WERI-Rb-1 (cell line): Measurements from ENCODE around the gene ETF1.
"Not testable (repeated sequence)": the region's sequence is repeated elsewhere in the genome, so short reads cannot be mapped to it uniquely, and the experiment has no call there.

Experiments
- DNase-seq: peaks from one replicate; pipeline ENCODE4 v3.0.0-alpha.2; 2020
- H3K27ac ChIP-seq: fragments of 250-450 bp; sonication (Bioruptor Pico); 2 replicates; pipeline ENCODE4 v1.5.1; 2020; ENCODE audit warnings: mild to moderate bottlenecking, moderate library complexity
- H3K27me3 ChIP-seq: fragments of 250-450 bp; sonication (Bioruptor Pico); 2 replicates; pipeline ENCODE4 v1.5.1; 2021; ENCODE audit warnings: mild to moderate bottlenecking, low read depth, moderate library complexity; ENCODE audit not compliant: insufficient read depth, severe bottlenecking
- H3K36me3 ChIP-seq: fragments of 250-450 bp; sonication (Bioruptor Pico); 2 replicates; pipeline ENCODE4 v1.5.1; 2020; ENCODE audit warnings: mild to moderate bottlenecking, moderate library complexity
- H3K4me3 ChIP-seq: 2 replicates; pipeline ENCODE4 v1.5.1; 2011; ENCODE audit warnings: low read depth, mild to moderate bottlenecking, control low read depth, low read length
- H3K9me3 ChIP-seq: fragments of 250-450 bp; sonication (Bioruptor Pico); 2 replicates; pipeline ENCODE4 v1.5.1; 2021; ENCODE audit warnings: mild to moderate bottlenecking, moderate library complexity; ENCODE audit not compliant: severe bottlenecking
- CTCF ChIP-seq: IDR thresholded peaks from 2 replicates; pipeline ENCODE4 v1.5.1; 2011; ENCODE audit warnings: low read depth, mild to moderate bottlenecking, control low read depth, inconsistent platforms, low read length

Gene ETF1

DNA sequence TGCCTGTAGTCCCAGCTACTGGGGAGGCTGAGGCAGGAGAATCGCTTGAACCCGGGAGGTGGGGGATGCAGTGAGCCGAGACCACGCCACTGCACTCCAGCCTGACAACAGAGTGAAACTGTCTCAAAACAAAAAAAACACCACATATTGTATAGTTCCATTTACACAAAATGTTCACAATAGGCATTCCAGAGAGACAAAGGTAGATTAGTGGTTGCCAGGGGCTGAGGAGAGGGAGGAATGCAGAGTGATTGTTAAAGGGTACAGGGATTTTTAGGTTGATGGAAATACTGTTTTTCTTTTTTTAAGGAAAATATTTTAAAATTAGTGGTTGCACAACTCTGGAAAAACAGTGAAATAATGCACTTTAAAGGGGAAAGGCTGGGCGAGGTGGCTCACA lies 19.6 kb downstream of the ETF1 start:
- TF ChIP-seq CTCF, result no peak
- Histone ChIP-seq H3K27me3 (no peaks in the 10 kb centered on the region), H3K9me3 (no peaks in the 10 kb centered on the region), H3K4me3 (no peak overlapping the region), H3K36me3 (peaks cover 36% of the 10 kb centered on the region), H3K27ac (no peak overlapping the region)
- DNase-seq, result no peak

DNA sequence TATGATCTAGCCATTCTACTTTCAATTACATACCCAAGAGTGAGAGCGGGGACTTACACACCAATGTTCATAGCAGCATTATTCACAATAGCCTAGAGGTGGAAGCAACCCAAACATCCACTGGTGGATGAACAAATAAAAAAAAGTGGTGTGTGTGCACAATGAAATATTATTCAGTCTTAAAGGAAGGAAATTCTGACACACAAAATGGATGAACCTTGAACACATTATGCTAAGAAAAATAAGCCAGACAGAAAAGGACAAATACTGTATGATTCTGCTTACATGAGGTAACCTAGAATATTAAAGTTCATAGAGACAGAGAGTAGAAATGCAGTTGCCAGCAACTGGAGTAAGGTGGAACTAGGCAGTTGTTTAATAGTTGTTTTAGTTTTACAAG lies 22.1 kb downstream of the ETF1 start:
- no peak for TF ChIP-seq CTCF
- H3K36me3 ChIP-seq, result peaks cover 57% of the 10 kb centered on the region
- DNase-seq, result no peak

DNA sequence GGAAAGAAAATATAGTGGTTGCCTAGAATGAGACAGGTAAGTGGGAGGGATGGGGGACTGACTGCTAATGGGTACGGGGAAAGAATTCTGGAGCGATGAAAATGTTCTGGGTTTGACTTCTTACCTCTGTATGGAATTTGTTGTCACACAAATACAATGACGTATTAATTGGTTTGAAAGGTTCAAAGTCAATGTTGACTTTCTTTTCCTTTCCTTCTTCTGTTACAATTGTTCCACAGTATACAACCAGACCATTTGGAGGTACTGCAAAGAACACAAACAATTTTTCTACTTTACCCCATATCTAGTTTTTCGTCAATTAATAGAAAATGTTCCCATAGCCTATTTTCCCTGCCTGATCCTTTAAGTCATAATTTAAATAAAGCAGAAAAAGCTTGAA lies 25.6 kb downstream of the ETF1 start:
- peaks cover 76% of the 10 kb centered on the region for H3K36me3 ChIP-seq

More for the DNA sequence above, 22.1 kb downstream of the ETF1 start:
- no peaks in the 10 kb centered on the region for H3K9me3 ChIP-seq
- no peak overlapping the region for H3K27ac ChIP-seq
- H3K27me3 ChIP-seq, result no peaks in the 10 kb centered on the region
- H3K4me3 ChIP-seq, result no peak overlapping the region

DNA sequence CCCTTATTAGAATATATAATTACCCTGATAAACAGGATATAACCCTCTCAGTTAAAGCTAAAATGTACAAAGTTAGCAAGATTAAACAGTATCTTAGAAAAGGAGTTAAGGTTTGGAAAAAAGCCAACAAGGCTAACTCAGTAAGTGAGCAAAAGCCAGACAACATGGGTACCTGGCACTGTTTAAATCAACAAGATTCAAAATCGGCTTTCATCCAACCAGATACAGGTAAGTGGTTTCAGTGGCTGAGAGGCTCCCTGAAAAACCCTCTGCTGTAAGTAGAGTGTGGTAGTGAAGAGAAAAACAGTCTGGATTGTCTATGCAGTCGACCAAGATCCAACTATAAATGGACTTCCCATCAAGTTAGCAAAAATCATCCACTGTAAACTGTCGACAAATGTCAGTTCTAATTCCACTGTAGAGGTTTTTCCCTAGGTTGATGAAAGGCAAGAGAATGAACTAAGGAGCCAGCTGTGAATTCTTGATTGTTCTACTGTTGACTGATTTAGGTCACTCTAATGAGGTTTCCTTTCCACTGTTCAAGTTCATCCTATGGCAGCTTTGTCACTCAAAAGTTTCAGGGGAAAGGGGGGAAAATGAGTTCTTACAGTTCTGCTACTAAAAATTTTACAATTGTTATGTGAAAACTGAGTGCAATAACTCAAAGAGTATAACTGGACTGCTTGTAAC lies 27.3 kb downstream of the ETF1 start:
- H3K4me3 ChIP-seq, result no peak overlapping the region
- H3K27me3 ChIP-seq, result no peaks in the 10 kb centered on the region
- H3K36me3 ChIP-seq, result peaks cover 85% of the 10 kb centered on the region
- TF ChIP-seq CTCF, result no peak
- H3K27ac ChIP-seq, result no peak overlapping the region
- no peak for DNase-seq
- no peaks in the 10 kb centered on the region for H3K9me3 ChIP-seq

More for the DNA sequence above, 25.6 kb downstream of the ETF1 start:
- no peak for TF ChIP-seq CTCF
- H3K27me3 ChIP-seq, result no peaks in the 10 kb centered on the region
- no peak overlapping the region for H3K4me3 ChIP-seq
- no peak overlapping the region for H3K27ac ChIP-seq
- no peaks in the 10 kb centered on the region for H3K9me3 ChIP-seq
- no peak for DNase-seq

GRCh38 chr5:138514021-138514420 lies 29.0 kb downstream of the ETF1 start:
- H3K4me3 ChIP-seq, result no peak overlapping the region
- H3K9me3 ChIP-seq, result no peaks in the 10 kb centered on the region
- no peak overlapping the region for H3K27ac ChIP-seq
- DNase-seq, result no peak
- peaks cover 89% of the 10 kb centered on the region for H3K36me3 ChIP-seq
- no peak for TF ChIP-seq CTCF
- no peaks in the 10 kb centered on the region for H3K27me3 ChIP-seq

DNA sequence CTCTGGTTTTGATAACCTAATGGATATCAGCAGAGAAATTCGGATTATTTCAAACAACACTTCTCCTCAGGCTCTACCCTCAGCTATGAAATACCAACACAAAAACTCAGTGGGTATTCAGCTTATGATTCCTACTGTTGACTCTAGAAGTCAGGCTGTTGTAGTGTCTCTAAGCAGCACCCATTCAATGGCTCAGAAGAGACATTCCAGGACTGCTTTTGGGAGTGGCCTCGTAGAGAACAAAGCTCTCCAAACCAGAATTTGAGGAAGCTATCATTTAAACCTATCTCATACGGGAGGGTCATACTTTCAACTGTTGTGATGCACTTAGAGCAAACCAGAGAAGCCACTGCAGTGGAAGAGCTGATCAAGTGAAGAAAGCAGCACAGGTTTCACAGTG lies 34.1 kb downstream of the ETF1 start:
- DNase-seq, result no peak
- Histone ChIP-seq H3K27me3 (no peaks in the 10 kb centered on the region), H3K27ac (no peak overlapping the region), H3K4me3 (no peak overlapping the region), H3K9me3 (no peaks in the 10 kb centered on the region), H3K36me3 (peaks cover 56% of the 10 kb centered on the region)
- no peak for TF ChIP-seq CTCF

GRCh38 chr5:138507485-138507884 lies 35.6 kb downstream of the ETF1 start:
- not testable (repeated sequence) for H3K27ac ChIP-seq, H3K27me3 ChIP-seq, DNase-seq, H3K4me3 ChIP-seq, H3K9me3 ChIP-seq
- H3K36me3 ChIP-seq, result peaks cover 41% of the 10 kb centered on the region
